ENCODE data around the gene DNAH8.

- TF ChIP-seq, protein P1, sequence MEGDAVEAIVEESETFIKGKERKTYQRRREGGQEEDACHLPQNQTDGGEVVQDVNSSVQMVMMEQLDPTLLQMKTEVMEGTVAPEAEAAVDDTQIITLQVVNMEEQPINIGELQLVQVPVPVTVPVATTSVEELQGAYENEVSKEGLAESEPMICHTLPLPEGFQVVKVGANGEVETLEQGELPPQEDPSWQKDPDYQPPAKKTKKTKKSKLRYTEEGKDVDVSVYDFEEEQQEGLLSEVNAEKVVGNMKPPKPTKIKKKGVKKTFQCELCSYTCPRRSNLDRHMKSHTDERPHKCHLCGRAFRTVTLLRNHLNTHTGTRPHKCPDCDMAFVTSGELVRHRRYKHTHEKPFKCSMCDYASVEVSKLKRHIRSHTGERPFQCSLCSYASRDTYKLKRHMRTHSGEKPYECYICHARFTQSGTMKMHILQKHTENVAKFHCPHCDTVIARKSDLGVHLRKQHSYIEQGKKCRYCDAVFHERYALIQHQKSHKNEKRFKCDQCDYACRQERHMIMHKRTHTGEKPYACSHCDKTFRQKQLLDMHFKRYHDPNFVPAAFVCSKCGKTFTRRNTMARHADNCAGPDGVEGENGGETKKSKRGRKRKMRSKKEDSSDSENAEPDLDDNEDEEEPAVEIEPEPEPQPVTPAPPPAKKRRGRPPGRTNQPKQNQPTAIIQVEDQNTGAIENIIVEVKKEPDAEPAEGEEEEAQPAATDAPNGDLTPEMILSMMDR (IDR thresholded peaks at IDR 0.05; ENCODE audit: low read depth, low read length, poor library complexity, severe bottlenecking) = no peak
- no peak for TF ChIP-seq EZH2phosphoT487 (IDR thresholded peaks at IDR 0.05; ENCODE audit: borderline replicate concordance, low read length)
These were observed 11.0 kb upstream of the DNAH8 start for GRCh38 chr6:38703949-38704590.
